Mucosa of gallbladder (tissue), 1 donor: ENCODE data around the gene GLIS1. TPM values are rescaled to one million over a fixed set of nuclear protein-coding genes. Genes with fewer than 3 reads are reported as not detected.

Experiments used
- DNase-seq: peaks from one replicate; pipeline ENCODE4 v3.0.0-alpha.2; 2020; ENCODE audit warnings: low spot score
- total RNA-seq: library from RNA; stranded (reverse); gene quantifications from one replicate; pipeline ENCODE4 v1.2.1, GENCODE V29; 2021
- donor health status: DM: no; HTN: no; CAD: no.

Gene GLIS1
- total RNA-seq, 1 donor from 2014 or later = 0.17 TPM

DNA sequence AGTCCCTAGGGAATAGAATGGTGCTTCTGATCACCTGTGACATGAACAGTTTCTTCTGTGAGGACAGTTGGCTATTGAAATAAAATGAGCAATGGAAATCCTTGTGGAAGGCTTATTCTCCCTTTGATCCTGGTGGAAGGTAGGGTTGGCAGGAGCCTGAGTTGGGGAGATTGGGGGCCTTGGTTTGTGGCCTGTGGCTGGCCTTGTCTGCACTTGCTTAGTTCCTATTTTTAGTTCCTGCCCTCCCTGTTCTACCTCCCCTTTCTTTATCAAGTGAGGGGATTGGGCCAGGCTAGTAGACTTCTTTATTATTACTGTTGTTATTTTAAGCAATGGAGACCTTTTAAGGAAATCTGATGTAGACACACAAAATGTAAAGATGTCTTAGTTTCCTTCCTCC lies 271.6 kb downstream of the GLIS1 start:
- no peak for DNase-seq

DNA sequence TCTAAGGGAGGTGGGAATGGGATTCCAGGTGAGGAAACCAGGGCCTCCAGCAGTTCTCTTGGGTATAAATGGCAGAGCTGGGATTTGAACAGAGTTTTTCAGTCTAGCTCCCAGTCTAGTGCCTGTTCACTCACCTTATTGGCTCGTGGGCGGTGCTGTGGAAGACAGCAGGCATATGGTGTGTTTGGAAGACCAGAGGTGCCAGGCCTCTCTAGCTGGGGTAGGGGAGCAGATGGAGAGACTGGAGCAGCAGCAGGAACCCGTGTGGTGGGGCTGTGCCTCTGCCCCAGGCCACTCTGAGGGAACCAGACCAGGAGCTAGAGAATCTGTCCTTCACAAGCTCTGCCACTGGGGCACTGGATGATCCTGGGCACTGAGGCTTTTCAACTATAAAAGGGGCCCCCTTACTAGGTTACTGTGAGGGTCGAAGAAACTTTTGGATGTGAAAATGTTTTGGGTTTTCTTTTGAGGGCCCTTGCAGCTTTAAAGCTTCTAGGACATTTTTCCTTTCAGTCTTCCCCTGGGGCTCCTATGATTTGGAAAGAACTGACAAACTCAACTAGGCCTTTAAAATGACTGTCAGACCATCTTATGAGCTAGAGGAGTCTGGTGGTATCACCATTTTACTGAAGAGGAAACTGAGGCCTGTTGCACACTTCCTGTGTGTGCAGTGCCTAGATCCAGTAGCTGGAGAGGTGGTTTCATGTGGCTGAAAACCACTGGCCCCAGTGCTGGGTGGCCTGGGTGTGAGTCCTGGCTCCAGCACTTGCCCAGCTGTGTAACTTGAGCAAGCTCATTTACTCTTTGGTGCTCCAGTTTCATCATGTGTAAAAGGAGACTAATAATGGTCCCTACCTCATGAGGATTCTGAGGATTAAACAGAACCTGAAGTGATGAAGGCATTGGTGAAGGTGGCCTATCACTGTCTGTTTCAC lies 273.7 kb downstream of the GLIS1 start:
- DNase-seq = no peak

DNA sequence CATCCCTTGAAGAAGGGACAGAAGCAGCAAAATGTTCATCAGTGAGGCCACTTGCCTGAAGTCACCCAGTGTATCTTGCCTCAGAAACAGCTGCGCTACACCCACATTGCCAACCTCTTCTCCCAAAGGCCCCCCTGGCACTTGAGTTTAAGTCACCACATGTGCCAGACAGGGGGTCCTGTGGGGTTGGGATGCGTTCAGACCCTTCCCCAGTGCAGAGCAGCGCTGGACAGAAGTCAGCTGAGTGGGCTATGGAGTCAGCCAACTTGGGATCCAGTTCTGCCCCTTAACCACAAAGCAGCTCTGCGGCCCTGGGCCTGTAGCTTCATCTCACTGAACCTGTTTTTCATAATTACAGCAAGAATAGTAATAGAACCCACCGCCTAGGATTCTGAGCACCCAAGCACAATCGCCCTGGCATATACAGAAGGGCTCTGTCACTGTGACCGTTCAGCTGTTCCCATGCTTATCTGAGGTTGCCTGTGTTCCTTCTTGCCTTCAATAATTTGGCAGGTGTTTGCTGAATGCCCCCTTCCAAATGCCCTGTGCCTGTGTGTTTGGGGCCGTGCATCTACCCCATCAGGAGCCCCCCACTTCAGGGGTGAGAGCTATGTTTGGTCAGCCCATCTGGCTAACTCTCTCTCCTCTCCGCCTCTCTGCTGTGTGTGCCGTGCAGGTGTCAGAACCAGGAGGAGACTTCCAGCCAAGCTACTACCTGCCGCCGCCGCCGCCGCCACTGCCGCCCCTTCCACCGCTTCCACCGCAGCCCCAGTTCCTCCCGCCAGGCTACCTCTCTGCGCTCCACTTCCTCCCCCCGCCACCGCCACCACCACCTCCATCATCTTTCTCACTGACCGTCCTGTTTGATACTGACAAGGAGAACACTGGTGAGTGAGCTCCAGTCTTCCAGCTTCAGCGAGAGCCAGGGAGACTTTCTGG lies 274.7 kb downstream of the GLIS1 start:
- DNase-seq = no peak

GRCh38 chr1:53462769-53463501 lies 276.0 kb downstream of the GLIS1 start:
- no peak for DNase-seq

GRCh38 chr1:53462193-53462592 lies 276.8 kb downstream of the GLIS1 start:
- no peak for DNase-seq

- no peak for DNase-seq
These were observed 277.5 kb downstream of the GLIS1 start for GRCh38 chr1:53461323-53462044.

DNA sequence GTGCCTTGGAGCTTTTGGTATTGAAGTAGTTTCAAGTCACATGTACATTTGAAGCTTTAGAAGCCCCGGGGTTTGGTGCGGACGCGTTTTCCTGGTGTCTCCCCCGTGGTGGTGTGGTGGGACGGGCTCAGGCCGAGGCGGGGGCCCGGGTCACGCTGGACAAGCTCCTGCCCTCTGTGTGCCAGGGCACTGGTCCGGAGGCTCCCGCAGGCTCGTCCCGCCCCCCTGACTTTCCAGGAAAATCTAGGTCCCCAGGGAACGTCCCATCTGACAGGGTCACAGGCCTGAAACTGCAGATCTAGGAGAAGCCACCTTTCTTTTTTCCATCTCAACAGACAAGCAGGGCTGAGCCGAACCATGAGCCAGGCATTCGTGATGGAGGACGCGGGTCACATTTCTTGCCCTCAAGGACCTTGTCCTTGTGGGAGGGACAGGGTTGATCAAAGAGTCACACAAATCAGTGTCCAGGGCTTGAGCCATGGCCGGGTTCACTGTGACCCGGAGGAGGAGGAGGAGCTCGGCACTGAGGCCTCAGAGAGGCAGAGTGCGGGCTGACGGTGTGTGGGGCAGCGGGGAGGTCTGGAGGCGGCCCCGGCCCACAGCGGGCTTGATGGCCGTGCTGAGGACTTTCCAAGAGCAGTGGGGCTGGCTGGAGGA lies 278.2 kb downstream of the GLIS1 start:
- DNase-seq = no peak

DNA sequence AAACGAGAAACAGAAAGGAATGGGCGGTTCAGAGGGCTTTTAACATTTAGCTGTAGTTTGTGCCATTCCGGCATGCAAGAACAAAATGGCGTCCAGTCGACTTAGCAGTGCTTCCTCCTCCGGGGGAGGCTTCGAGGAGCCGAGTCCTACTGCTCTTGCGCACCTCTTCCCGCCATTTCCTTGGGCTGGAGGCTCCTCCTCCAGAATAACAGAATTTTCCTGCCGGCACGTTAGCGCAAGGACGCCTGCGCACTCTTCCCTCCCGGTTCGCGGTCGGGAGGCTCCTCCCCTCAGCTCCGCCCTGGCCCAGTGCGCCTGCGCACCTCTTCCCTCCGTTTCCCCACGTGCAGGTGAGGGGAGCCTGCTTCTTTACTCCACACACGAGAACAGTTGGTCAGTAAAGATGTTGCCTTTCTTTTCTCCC lies 278.7 kb downstream of the GLIS1 start:
- no peak for DNase-seq

DNA sequence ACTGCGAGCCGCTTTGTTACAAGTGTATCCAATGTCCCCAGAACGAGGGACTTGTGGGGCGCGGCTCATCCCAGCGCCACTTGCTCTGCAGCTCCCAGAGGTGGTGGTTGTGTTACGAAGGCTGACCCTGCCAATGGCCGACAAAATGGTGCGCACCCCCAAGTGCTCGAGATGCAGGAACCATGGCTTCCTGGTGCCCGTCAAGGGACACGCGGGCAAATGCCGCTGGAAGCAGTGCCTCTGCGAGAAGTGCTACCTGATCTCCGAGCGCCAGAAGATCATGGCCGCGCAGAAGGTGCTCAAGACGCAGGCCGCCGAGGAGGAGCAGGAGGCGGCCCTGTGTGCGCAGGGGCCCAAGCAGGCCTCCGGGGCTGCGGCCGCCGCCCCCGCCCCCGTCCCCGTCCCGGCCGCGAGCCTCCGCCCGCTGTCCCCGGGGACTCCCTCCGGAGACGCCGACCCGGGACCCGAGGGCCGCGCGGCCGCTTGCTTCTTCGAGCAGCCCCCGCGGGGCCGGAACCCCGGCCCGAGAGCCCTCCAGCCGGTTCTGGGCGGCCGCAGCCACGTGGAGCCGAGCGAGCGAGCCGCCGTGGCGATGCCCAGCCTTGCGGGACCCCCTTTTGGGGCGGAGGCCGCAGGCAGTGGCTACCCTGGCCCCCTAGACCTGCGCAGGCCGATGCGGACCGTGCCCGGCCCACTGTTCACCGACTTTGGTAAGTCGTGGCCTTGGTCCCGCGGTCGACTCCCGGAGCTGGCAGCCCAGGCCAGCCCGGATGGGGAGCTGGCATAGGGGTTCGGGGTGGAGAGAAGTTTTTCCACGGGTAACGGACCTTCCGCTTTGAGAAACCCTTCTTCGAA lies 279.4 kb downstream of the GLIS1 start, which contains the start of gene DMRTB1:
Gene DMRTB1 (plus strand): TSS at position 79 of the 855 bp plus-strand sequence. CDS start 55 bp downstream, at position 134.
- DNase-seq = no peak

GRCh38 chr1:53458634-53459033 lies 280.3 kb downstream of the GLIS1 start:
- no peak for DNase-seq

Other genes with a start within 250 kb of the GLIS1 start
- gene NDC1, start 99.1 kb upstream of the GLIS1 start, total RNA-seq = 9.7 TPM
- gene YIPF1, start 150.6 kb upstream of the GLIS1 start, total RNA-seq = 37.1 TPM
- 6.2 TPM for gene DIO1, start 155.0 kb upstream of the GLIS1 start, total RNA-seq
- gene IFT25, start 206.5 kb upstream of the GLIS1 start, total RNA-seq = 24.4 TPM
- gene LRRC42, start 207.2 kb upstream of the GLIS1 start, total RNA-seq = 25.7 TPM